AG10803 (cell line): ENCODE results near the gene PTH1R.

Source experiments
- DNase-seq: peaks from one replicate; pipeline ENCODE4 v3.0.0; 2010; ENCODE audit warnings: low read depth
- H3K4me3 ChIP-seq: 2 replicates; pipeline ENCODE4 v1.5.1; 2011; ENCODE audit warnings: mild to moderate bottlenecking, low read length, control low read depth
- CTCF ChIP-seq: conservative IDR thresholded peaks from 2 replicates; pipeline ENCODE4 v1.5.1; 2011; ENCODE audit warnings: mild to moderate bottlenecking, low read length, control low read depth, inconsistent platforms

PTH1R gene

GRCh38 chr3:46923559-46924350 lies 46.2 kb downstream of the PTH1R start:
- TF ChIP-seq CTCF, result peak; percentile 64
- no peak overlapping the region for H3K4me3 ChIP-seq
- peak; percentile 21 for DNase-seq

GRCh38 chr3:46924921-46925584 lies 47.5 kb downstream of the PTH1R start:
- no peak for DNase-seq
- no peak for TF ChIP-seq CTCF
- H3K4me3 ChIP-seq, result no peak overlapping the region

- no peak overlapping the region for H3K4me3 ChIP-seq
- DNase-seq, result no peak
- no peak for TF ChIP-seq CTCF
Observed at GRCh38 chr3:46925585-46925934, 48.0 kb downstream of the PTH1R start.

GRCh38 chr3:46926039-46926438 lies 48.5 kb downstream of the PTH1R start:
- no peak for TF ChIP-seq CTCF
- H3K4me3 ChIP-seq, result no peak overlapping the region
- peak; percentile 20 for DNase-seq

- no peak for TF ChIP-seq CTCF
- no peak for DNase-seq
- no peak overlapping the region for H3K4me3 ChIP-seq
Observed at GRCh38 chr3:46926447-46926846, 48.9 kb downstream of the PTH1R start.

GRCh38 chr3:46926871-46927717 lies 49.6 kb downstream of the PTH1R start:
- DNase-seq, result no peak
- TF ChIP-seq CTCF, result no peak
- H3K4me3 ChIP-seq, result no peak overlapping the region

GRCh38 chr3:46927718-46928073 lies 50.2 kb downstream of the PTH1R start:
- H3K4me3 ChIP-seq, result no peak overlapping the region
- no peak for TF ChIP-seq CTCF
- DNase-seq, result no peak
